HG03280 (cell line): ENCODE results near the gene TMEM115.
"Not testable (repeated sequence)": the region's sequence is repeated elsewhere in the genome, so short reads cannot be mapped to it uniquely, and the experiment has no call there.

ENCODE experiments used
- ATAC-seq: cut with Tn5 transposase; IDR thresholded peaks from one replicate; pipeline ENCODE4 v1.9.1; 2021; ENCODE audit warnings: mild to moderate bottlenecking, moderate library complexity; ENCODE audit not compliant: unreplicated experiment

Gene TMEM115

DNA sequence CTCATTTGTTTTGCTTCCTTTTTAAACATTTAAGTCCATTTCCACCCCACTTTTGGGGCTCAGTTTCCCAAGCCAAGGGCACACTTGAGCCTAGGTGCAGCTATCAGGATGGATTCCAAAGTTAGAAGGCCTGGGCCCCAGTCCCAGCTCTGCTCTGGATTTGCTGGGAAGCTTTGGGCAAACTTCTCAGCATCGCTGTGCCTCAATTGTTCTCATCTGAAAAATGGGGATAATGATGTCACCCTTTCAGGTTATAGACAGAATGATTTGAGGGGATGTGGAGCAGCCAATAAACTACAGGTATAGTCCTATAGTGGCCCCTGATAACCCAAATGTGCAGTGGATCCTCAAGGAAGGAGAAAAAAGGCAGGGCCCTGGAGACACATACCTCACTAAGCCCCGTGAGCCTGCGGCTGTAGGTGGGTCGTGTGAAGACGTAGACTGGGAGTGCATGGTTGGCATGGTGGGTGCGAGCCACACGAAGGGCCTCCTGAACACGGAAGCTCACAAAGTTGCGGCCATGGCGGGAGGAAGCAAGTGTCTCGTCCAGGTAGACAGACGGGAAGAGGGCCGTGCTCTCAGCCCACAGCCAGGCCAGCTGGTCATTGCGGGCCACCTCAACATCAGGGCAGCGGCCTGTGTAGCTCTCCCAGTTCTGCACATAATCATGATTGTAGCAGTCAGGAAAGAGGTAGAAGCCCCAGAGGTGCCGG, 40.0 kb downstream of the TMEM115 start:
- ATAC-seq = no peak

DNA sequence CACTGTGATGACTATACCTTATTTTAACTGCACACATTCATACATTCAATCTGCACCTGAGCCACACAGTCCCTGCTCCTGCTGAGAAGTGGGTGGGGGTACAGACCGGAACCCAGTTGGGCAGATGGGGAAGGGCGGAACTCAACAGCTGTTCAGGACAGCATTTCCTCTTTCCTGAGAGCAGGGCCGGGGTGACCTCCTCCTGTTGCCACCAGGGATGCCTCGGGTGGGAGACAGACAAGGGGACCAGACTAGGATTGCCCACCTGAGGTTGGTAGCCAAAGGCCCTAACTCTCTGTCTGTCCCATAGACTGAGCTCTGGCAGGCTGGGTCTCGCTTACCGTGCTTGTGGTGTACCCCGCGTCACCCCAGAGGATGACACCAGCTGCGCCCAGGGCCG, 40.7 kb downstream of the TMEM115 start:
- ATAC-seq = no peak

- ATAC-seq = no peak
These were observed 41.2 kb downstream of the TMEM115 start for GRCh38 chr3:50318163-50318562.

DNA sequence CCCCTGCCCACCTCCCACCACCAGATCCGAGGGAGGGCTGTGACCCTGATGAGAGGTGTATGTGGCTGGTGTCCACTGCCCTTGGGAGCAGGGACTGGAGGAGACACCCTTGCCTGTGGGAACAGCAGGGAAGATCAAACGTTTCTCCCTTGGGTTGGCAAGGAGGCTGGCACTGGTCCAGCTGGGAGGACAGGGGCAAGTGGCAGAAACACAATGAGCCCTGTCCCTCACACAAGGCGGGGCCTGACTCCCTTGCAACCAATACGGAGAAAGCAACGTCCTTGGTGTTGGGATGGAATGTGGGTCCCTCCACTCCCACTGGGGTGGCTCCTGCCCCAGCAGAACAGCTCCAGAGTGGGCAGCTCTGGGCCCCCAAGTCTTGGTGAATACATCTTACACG, 42.0 kb downstream of the TMEM115 start:
- no peak for ATAC-seq

- ATAC-seq = no peak
These were observed 42.6 kb downstream of the TMEM115 start for GRCh38 chr3:50316657-50317242.

DNA sequence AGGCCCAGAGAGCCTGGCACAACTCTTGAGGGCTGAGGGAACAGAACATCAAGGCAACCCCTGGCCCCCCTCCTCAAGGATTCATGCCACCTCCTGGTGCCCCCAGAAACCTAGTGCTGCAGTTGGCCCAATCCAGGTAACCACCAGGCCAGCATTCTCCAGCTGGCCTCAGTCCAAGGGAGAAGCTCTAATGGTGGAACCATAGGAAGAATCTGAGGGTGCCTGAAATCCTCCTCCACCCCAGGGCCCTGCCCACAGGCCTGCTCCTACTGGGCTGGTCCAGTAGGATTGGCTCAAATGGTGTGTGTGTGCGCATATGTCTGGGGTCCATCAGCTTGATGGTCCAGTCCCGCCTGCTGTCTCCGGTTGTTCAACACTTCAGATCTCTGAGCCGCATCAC, 44.5 kb downstream of the TMEM115 start:
- no peak for ATAC-seq

GRCh38 chr3:50314342-50314741, 45.0 kb downstream of the TMEM115 start:
- ATAC-seq = no peak

- ATAC-seq = not testable (repeated sequence)
These were observed 47.3 kb downstream of the TMEM115 start for GRCh38 chr3:50312041-50312440.
